GM21526 (cell line): ENCODE measurements around the gene OR2V1.
A peak's percentile ranks its signal among the peaks of the same experiment; 100 is the strongest.
"Not testable (repeated sequence)": the region's sequence is repeated elsewhere in the genome, so short reads cannot be mapped to it uniquely, and the experiment has no call there.

Experiments used
- ATAC-seq: cut with Tn5 transposase; IDR thresholded peaks from one replicate; pipeline ENCODE4 v1.9.1; 2021; ENCODE audit warnings: moderate library complexity; ENCODE audit not compliant: unreplicated experiment, low FRiP score

The OR2V1 gene

GRCh38 chr5:181160152-181160754 lies 29.3 kb upstream of the OR2V1 start:
- peak; percentile 41 for ATAC-seq

DNA sequence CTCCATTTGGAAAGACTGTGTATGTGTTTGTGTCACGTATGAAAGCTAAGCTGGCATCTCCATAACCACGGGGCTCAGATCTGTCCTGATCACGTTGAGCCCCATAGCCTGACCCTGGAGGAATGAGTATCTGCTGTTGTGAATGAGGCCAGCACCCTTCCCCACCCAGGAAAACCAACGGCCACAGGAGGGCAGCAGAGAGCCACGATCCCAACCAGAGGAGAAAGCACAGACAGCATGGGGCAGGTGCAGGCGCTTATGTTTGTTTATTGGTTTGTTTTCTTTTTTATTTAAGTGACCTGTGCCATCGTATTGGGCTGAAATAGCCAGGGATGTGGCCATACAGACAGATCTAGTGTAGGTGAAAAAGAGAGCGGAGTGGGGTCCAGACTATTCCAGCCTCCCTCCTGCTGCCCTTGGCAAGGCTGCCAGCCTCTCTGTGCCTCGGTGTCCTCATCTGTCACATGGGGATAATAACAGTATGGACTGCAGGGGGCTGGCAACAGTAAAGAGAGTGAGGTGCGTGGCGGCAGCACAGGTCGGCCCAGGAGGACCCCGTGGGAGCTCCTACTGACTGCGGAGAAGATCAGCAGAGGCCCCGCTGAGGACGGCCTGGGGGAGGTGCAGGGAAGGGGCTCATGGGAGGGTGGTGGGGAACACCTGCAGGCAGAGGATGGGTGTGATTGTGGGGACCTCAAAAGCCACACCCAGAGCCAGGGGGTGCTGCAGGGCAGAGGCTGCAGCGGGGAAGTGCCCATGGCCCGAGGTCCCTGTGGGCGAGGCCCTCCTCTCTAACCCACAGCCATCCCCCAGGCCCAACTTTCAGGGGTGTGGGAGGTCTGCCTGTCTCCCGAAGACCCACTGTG lies 28.6 kb upstream of the OR2V1 start:
- peak; percentile 66 for ATAC-seq

GRCh38 chr5:181158869-181159268 lies 27.9 kb upstream of the OR2V1 start:
- no peak for ATAC-seq

DNA sequence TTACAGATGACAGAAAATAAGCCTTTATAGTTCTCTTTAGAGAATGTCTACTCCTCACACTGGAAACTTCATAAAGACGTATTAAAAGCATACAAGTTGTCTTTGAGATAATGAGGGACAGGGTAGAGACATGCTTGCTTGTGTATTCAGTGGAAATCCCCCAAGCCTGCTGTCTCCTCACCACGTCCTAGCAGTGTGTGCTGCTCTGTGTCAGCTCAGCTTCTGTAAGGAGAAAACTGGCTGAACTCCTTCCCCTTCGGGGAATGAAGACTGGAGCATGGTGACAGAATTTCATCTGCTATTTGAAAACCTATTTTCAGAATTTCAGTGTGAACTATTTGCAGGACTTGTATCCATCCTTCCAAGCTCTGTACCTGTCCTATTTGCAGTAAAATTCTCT lies 25.8 kb upstream of the OR2V1 start:
- no peak for ATAC-seq

DNA sequence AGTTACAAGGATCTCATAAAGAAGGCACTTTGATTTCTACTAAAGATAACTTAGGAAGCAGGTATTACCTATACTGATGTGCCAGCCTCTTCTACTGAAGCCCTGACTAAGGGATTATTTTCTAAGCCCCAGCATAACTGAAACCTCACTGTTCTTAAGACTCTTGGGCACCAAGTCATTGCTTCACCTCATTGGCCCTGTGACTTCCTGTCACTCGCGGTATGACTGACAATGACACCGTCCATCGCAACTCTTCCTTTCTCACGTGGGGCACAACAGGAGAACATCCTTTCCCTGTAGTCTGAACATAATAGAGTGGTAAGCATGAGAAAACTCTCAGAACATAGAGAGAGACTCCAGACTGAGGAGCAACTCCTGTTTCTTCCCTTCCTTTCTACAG lies 22.8 kb upstream of the OR2V1 start:
- ATAC-seq: no peak

DNA sequence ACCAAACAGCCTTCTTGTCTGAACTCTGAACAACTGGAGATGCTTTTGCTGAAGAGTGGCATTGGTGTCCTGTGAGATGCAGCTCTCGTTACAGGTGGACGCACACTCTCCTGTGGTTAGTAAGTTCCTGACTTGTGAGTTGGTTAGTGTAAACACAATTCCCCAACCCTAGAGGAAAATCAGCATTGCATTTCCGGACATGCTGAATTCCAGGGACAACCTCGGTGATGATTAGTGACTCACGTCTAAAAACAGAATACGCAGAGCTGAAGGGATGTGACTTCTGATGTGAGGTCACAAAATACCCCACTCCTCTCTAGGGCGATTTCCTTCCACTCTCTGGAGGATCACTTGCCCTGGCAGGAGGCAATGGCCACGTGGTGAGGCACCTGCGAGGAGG lies 21.4 kb upstream of the OR2V1 start:
- no peak for ATAC-seq

GRCh38 chr5:181151146-181151545 lies 20.2 kb upstream of the OR2V1 start:
- ATAC-seq: no peak

- ATAC-seq: no peak
These were observed 19.1 kb upstream of the OR2V1 start for GRCh38 chr5:181149806-181150733.

GRCh38 chr5:181149355-181149754 lies 18.4 kb upstream of the OR2V1 start:
- ATAC-seq: no peak

GRCh38 chr5:181146927-181147636 lies 16.1 kb upstream of the OR2V1 start, which contains the start of gene OR2V2:
Gene OR2V2 (plus strand): TSS chr5:181147586. CDS start chr5:181154943, 7,357 bp downstream.
- not testable (repeated sequence) for ATAC-seq

GRCh38 chr5:181145133-181145532 lies 14.2 kb upstream of the OR2V1 start:
- no peak for ATAC-seq

- no peak for ATAC-seq
These were observed 11.1 kb upstream of the OR2V1 start for GRCh38 chr5:181142054-181142453.

- ATAC-seq: no peak
These were observed 9.8 kb upstream of the OR2V1 start for GRCh38 chr5:181140766-181141165.

- no peak for ATAC-seq
These were observed 7.3 kb upstream of the OR2V1 start for GRCh38 chr5:181138258-181138657.

DNA sequence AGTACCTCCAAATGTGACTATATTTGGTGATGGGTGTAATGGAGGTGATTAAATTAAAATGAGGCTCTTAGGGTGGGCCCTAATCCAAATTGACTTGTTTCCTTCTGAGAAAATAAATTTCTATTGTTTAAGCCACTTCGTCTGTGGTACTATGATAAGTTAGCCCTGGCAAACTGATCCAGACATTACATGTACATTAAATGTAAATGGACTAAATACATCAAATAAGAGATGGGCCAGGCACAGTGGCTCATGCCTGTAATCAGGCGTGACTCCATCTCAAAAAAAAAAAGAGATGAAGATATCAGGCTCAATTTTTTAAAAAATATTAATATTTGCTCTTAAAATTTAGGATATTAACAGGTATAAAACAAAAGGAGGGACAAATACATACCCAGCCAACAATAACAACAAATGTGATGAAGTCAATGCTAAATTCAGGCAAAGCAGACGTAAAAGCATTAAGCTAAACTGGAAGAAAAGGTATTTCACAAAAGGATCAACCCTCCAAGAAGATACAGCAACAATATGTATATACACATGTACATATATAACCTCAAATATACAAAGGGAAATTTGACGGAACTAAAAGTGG lies 5.5 kb upstream of the OR2V1 start:
- ATAC-seq: no peak

DNA sequence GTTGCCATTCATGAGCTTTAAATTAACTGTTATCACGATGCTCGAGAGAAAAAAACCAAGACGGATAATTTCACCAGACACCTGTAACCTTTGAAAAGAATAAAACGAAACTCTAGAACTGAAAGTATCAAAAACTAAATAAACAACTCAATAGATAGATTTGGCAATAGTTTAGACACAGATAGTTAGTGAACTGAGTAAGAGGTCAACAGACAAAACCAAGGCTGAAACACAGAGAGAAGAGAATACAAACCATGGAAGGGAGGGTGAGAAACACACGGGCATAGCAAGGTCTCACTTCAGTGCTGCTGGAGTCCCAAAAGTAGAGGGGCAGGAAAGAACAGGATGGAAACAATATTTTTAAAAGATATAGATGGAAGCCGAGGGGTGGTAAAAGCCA lies 3.3 kb upstream of the OR2V1 start:
- no peak for ATAC-seq

GRCh38 chr5:181133610-181134231 lies 2.8 kb upstream of the OR2V1 start:
- ATAC-seq: no peak

DNA sequence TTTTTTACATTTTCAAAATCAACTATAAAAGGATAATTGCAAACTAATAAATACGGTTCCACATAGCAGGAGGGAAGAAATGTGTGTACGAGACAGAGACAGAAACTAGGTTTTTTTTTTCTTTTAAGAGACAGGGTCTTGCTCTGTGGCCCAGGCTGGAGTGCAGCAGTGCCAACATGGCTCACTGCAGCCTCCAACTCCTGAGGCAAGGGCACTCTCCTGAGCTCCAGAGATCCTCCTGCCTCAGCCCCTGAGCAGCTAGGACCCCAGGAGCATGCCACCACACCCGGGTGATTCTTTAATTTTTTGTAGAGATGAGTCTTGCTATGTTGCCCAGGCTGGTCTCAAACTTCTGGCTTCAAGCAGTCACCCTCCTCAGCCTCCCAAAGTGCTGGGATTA lies 2.1 kb upstream of the OR2V1 start:
- no peak for ATAC-seq

DNA sequence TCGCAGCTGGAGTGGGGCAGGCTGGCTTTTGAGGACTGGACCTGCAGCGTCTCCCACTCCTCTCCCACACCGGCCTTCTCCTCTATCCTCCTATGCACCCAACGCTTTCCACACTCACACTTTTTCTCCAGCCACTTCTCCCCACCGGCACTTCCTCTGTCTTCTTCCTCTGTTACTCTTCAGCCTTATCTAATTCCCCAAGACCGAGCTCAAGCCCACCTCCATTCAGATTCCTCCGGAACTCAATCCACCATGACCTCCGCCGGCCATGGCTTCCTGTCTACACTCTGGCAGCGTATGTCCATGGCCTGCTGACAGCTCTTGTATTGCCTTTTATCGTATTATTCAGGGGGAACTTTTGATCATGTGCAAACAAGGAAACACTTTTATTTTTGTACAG lies 545 bp upstream of the OR2V1 start:
- ATAC-seq: no peak

DNA sequence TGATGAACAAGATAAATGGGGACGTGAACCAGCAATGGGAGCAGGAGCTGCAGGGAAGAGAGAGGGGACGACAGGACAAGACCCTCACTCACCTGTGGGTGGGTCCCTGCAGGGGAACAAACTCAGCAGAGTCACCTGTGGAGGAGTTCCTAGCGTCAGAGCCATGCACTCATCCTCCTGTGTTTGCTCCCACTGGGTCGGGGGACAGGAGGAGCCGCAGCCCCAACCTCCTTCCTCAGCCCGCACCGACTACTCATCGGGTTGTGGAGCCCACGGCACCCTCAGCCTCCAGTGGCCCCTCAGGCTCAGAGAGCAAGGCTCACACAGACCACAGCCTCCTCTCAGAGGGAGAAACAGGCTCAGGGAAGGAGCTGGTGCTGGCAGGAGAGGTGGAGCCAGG lies 888 bp downstream of the OR2V1 start:
- not testable (repeated sequence) for ATAC-seq
